ENCODE data around the gene RFX4.

- TF ChIP-seq EZH2 (IDR thresholded peaks at IDR 0.05; ENCODE audit: borderline replicate concordance, control insufficient read depth, low read depth, low read length) (no peak), BACH1 (IDR thresholded peaks at IDR 0.05; ENCODE audit: borderline replicate concordance) (no peak), REST (IDR thresholded peaks at IDR 0.05; ENCODE audit: low read depth, low read length) (no peak), ESRRA (IDR thresholded peaks at IDR 0.05; ENCODE audit: low read length) (no peak), CREM (IDR thresholded peaks at IDR 0.05; ENCODE audit: low read depth) (no peak), CTCF (IDR thresholded peaks at IDR 0.05 in 2 of 3, conservative IDR thresholded peaks at IDR 0.05 in 1 of 3; ENCODE audit: control insufficient read depth in 2 of 3, extremely low read depth in 1 of 3, insufficient read depth in 1 of 3, low read depth in 3 of 3, low read length in 3 of 3) (no peak), ZBTB33 (IDR thresholded peaks at IDR 0.05) (no peak), NRF1 (conservative IDR thresholded peaks at IDR 0.05; ENCODE audit: low read depth, low read length) (no peak), SUZ12 (IDR thresholded peaks at IDR 0.05; ENCODE audit: unreplicated experiment) (no peak), ETV6 (conservative IDR thresholded peaks at IDR 0.05 in 1 of 2, IDR thresholded peaks at IDR 0.05 in 1 of 2; ENCODE audit: borderline replicate concordance in 1 of 2, low read depth in 1 of 2) (no peak), JUNB (IDR thresholded peaks at IDR 0.05) (no peak), SIN3A (IDR thresholded peaks at IDR 0.05; ENCODE audit: low read depth, low read length) (no peak)
- TF ChIP-seq, protein P1, sequence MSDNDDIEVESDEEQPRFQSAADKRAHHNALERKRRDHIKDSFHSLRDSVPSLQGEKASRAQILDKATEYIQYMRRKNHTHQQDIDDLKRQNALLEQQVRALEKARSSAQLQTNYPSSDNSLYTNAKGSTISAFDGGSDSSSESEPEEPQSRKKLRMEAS (IDR thresholded peaks at IDR 0.05; ENCODE audit: low read depth, low read length), result no peak
Measured at GRCh38 chr12:106710143-106710893, 127.5 kb downstream of the RFX4 start.

Measured in GM12878 (cell line).